ENCODE results near the gene ZFAND3.
"Not testable (repeated sequence)": the region's sequence is repeated elsewhere in the genome, so short reads cannot be mapped to it uniquely, and the experiment has no call there.

The ZFAND3 gene

DNA sequence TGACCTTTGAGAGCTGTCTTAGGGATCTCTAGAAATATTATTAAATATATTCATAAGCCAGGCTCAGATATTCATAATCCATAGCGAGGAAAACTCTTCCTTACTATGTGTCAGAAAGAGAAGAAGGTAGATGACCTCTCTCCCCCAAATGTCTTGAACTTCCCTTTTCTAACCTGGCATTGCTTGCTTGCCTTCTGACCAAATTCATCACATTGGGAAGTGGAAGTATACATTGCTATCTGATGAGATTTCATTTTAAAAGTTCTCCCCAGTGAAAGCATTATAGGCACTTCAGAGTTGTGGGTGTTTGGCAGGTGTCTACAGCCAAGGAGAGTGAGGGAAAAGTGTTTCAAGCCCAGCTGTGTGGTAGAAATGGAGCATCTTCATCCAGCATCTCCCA lies 197.3 kb downstream of the ZFAND3 start:
- DNase-seq = no peak

DNA sequence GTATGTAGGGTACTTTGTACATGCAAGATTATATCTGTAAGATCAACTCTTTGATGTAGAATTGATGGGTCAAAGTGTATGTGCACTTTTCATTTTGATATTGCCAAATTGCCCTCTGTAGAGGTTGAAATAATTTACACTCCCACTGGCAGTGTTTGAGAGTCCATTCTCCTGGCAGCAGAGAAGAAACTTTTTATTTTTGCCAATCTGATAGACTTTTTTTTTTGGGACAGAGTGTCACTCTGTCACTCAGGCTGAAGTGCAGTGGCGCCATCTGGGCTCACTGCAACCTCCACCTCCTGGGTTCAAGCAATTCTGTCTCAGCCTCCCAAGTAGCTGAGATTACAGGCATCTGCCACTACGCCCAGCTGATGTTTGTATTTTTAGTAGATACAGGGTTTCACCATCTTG lies 199.2 kb downstream of the ZFAND3 start:
- DNase-seq = no peak

DNA sequence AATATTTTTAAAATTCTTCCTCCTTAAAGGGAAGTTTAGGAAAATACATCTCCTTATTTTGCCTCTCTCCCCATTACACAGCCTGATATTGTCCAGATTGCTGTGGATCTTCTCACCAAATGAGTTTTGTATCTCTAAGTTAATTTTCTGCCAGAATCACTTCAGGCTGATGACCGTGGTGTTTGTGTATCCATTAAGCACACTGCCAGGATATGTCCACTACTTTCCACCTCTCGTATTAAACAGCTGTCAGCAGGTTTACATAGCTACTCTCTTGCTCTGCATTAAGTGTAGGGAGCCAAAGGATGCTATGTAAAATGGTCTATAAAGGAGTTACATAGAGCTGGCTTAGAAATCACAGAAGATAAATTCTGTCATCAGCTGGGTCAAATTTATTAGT lies 201.1 kb downstream of the ZFAND3 start:
- no peak for DNase-seq

GRCh38 chr6:38021029-38021428 lies 201.5 kb downstream of the ZFAND3 start:
- DNase-seq = no peak

DNA sequence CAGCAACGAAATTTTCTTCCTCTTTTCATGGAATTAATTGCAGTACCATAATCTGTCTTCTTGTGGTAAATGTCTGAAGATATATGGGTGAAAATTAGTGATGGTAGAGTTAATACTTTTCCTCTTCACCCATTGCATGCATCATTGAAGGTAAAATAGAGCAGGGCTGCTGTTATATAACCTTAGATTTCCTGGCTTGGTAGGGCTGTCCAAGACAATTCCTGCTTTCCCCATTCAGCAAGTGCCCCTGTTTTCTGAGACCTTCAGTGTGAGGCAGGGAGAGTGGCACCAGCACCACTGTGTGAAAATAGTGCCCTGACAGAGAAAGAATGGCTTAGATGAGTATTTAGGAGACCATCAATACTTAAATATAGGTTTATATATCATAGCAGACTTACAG lies 202.0 kb downstream of the ZFAND3 start:
- no peak for DNase-seq

DNA sequence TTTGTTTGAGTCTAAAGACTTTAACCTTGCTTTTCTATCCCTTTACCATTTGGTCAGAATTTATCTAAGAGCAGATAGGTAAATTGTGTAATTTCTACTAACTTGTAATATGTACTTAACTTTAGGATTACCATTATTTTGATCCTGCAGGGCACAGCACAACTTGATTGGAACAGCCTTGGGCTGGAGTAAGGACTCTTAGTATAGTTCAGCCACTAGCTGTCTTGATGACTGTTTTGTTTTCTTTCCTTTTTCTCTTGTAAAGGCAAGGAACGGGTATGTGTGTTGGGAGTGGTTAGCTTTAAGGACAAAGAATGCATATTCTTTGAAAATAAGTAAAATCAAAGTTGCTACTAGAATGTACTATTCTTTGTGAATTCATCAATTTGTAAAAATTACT lies 203.2 kb downstream of the ZFAND3 start:
- DNase-seq = no peak

DNA sequence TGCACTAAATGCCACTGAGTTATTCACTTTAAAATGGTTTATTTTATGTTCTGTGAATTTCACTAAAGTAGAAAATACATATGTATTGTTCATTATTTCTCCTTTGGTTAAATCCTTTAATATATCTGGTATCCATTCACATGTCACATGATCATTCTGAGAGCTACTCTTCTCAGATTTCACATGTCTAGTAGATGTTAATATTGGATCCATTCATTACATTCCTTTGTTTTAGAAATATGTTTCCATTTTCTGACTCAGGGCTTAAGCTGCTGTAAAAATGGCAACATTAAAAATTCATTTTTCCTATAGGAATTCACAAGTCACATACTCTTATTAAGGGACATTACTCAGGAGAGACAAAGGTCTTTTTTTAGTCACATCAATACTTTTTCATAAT lies 205.4 kb downstream of the ZFAND3 start:
- no peak for DNase-seq

GRCh38 chr6:38025451-38025850 lies 205.9 kb downstream of the ZFAND3 start:
- DNase-seq = no peak

DNA sequence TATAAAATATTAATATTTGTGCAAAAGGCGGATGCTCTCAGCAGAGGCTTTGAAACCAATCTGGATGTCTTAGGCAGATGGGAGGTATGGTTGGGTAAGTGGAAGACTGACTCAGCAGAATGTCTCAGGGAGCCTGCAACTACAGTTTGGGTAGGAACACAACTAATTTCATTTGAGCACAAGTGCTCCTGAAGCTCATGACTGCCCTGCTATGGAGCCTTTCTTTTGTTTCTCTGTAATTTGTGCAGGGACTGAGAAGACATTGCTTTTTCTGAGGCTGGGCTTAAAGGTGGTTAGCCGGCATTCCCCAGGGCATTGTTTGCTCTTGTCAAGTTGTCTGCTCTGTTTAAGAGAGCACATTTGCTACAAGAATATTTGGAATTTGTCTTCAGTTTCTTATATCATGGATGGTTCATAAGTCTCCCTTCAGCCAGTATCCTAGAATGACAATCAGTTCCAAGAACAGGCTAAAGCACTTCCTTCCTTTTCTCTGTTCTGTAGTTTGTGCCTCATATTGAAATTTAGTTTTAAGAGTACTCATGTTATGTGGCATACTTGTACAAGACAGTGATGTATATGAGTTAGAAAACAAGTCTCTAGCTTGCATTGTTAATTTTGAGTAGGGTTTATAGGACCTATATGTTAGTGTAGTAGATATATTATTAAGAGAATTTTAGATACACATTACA lies 208.3 kb downstream of the ZFAND3 start:
- peak; percentile 15 for DNase-seq

- DNase-seq = no peak
Observed at GRCh38 chr6:38030380-38030779, 210.9 kb downstream of the ZFAND3 start.

- DNase-seq = no peak
Observed at GRCh38 chr6:38032797-38033196, 213.3 kb downstream of the ZFAND3 start.

GRCh38 chr6:38033442-38033982 lies 214.0 kb downstream of the ZFAND3 start:
- no peak for DNase-seq

DNA sequence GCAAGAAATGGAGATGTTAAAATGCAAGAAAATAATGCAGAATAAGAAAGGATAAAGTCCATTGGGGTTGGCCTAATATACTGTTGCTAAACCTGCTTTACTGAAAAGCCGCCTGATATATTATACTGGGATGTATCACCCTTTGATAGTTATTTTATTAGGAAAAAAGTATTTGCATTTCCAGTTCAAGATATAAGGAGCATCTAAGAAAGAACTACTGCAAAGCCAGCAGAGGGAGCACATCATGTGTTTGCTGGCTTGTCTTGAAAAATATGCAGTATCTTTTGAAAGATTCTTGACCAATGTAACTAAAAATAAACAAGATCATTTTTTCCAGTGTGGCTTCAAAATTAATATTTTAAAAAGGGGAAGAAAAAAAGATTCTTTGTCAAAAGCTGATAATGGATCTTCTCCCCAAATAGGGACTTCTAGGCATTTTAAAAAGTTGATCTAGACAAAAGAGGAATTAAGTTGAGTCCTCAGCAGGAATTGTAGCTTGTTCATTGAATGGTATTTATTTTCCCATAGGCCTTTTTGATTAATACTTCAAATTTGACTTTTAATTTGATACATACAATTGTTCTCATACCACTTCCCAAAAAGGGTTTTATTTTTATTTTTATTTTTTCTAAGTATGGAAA lies 214.9 kb downstream of the ZFAND3 start:
- peak; percentile 35 for DNase-seq

- no peak for DNase-seq
Observed at GRCh38 chr6:38035478-38035877, 216.0 kb downstream of the ZFAND3 start.

- no peak for DNase-seq
Observed at GRCh38 chr6:38039502-38039901, 220.0 kb downstream of the ZFAND3 start.

GRCh38 chr6:38040254-38040653 lies 220.7 kb downstream of the ZFAND3 start:
- no peak for DNase-seq

DNA sequence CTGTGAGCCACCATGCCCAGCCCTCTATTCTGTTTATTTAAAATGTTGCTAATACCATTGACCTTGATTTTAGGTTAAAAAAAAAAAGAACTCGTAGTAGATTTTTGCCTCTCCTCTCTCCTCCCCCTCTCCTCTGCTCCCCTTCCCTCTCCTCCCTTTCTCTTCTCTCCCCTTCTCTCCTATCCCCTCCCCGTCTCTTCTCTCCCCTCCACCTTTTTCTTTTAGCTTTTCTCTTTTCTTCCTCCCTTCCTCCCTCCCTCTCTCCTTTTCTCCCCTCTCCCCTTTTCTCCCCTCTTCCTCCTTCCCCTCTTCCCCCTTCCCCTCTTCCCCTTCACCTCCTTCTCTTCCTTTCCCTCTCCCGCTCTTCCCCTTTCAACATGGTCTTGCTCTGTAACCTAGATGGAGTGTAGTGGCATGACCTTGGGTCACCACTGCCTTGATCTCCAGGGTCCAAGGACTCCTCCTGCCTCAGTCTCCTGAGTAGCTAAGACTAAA lies 223.8 kb downstream of the ZFAND3 start:
- no peak for DNase-seq

DNA sequence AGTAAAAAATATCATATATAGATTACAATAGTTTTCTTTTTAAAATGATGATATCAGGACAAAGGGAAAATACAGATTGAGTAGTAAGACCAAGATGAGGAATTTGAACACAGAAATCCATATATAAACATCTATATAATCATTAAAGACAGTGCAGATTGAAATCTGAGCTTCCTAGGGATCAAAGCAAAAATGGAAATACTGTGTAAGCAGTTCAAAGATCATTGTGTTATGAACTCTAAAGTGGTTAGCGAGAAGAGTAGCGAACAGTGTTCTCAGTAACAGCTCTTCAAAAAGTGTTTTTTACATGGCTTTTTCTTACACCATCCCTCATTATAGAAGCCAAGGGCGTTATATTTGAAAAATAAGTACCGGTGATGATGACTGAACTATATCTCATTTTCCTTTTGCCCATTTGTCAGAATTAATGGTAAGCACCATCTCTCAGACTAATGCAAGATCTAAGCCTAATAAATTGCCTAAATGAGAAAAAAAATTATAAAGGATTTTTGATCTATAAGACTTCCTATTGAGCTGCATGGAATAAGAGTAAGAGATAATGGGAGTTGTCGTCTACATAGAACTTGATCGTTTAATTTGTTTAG lies 226.3 kb downstream of the ZFAND3 start:
- no peak for DNase-seq

DNA sequence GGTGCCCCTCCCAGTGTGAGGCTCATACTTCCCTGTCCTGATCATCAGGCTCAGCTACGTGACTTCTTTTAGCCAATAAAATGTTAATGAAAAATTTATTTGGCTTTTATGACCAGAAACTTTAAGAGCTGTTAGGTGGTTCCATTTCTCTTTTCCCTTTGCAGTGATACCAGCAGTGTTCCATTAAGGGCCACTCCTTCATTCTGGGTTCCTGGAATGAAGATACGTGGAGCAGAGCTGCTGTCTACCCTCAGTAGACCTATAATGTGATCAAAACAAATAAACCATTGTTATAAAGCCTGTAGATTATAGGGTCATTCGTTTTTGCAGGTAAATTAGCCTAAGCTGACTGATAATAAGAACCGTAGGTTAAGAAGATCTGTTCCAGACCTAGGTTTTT lies 228.0 kb downstream of the ZFAND3 start:
- DNase-seq = no peak

DNA sequence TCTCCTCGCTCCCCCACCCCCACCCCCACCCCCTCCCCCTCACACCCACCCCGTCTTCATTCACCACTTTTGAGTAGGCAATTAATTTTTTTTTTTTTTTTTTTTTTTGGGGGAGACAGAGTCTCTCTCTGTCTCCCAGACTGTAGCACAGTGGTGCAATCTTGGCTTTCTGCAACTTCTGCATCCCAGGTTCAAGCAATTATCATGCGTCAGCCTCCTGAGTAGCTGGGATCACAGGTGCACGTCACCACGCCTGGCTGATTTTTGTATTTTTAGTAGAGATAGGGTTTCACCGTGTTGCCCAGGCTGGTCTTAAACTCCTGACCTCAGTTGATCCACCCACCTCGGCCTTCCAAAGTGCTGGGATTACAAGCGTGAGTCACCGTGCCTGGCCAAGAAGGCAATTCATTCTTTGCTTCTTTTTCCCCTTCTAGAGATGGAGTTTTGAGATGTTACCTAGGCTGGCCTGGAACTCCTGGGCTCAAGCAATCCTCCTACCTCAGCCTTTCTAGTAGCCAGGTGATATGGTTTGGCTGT lies 230.4 kb downstream of the ZFAND3 start:
- DNase-seq = not testable (repeated sequence)

DNA sequence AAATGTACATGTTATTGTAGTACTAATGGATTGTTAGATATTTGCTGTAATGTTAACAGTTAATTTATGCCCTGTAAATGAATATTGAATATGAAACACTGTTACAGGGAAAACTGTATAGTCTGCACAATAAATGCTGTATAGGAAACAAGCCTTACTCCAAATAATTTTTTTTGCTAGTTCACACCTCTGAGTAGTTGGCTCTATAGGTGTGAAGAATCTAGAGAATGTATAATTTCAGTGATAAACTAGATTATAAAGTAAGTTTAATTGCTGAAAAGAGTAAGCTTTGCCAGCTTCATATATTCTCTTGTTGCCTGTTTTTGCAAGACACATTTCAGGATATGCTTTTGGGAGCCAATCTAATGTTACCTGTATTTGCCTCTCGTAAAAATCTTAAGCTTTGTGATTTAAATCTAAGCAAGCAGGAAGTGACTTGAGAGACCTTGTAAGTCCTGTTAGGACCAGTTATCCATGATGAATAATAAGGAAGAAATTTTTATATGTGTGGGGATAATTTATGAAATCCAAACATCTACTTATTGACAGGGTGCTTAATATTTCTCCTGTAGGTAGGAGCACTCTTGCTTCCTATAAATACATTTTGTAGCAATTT lies 232.4 kb downstream of the ZFAND3 start:
- DNase-seq = no peak

DNA sequence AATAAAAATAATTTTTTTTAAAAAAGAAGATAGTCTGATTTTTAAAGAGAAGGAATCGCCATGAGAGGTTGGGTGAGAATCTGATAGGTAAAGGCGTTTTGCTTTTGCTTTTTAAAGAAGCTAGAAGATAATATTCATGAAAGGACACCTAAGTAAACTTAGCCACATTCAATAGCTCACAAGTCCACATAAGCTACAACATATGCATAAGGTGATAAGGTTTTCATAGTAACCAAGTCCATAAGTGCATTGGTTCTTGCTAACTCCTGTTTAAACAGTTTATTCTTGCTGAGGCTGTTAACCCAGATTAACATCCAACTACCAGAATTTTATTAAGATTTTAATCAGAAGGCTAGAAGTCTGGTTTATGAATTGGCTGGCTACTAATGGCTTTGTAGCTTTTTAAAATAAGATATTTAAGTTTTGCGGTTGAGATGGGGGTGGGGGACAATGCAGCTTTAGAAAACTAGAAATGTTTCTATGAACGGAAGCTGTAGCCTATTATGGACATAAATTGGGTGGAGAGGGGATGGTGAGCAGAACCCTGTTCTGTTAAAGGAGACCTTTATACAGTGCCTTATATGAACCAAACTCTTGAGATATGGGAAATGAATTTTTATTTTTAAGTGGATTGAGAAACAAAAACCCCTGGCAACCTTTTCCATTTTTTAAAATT lies 235.1 kb downstream of the ZFAND3 start:
- peak; percentile 9 for DNase-seq

GRCh38 chr6:38055203-38055589 lies 235.7 kb downstream of the ZFAND3 start:
- no peak for DNase-seq

Data from hematopoietic multipotent progenitor cell treated with erythropoietin and hydrocortisone succinate and interleukin-3 and kit ligand, for 8 days (in vitro differentiated cells).